Mesothelial cell of epicardium (in vitro differentiated cells): ENCODE results near the gene KLC4. TPM values are rescaled to one million over a fixed set of nuclear protein-coding genes. Genes with fewer than 3 reads are reported as not detected.
"Not testable (repeated sequence)": the region's sequence is repeated elsewhere in the genome, so short reads cannot be mapped to it uniquely, and the experiment has no call there.

Experiments
- DNase-seq, 2 experiments: peaks; one replicate each; pipeline ENCODE4 v3.0.0; 2021; ENCODE audit warnings: low spot score in 2 of 2; ENCODE audit not compliant: unreplicated experiment in 2 of 2
- H3K27ac Mint-ChIP-seq: 2 replicates; pipeline ENCODE4 v1.8.0; 2021; ENCODE audit warnings: mixed read lengths
- H3K27me3 Mint-ChIP-seq: 2 replicates; pipeline ENCODE4 v1.8.0; 2021; ENCODE audit warnings: low read depth, mixed read lengths
- H3K36me3 Mint-ChIP-seq: 2 replicates; pipeline ENCODE4 v1.8.0; 2021; ENCODE audit warnings: mixed read lengths
- H3K4me1 Mint-ChIP-seq: 2 replicates; pipeline ENCODE4 v1.8.0; 2021; ENCODE audit warnings: mixed read lengths
- H3K4me3 Mint-ChIP-seq: 2 replicates; pipeline ENCODE4 v1.8.0; 2021; ENCODE audit warnings: mild to moderate bottlenecking, moderate library complexity, mixed read lengths
- H3K9me3 Mint-ChIP-seq: 2 replicates; pipeline ENCODE4 v1.8.0; 2021; ENCODE audit warnings: mixed read lengths
- total RNA-seq: library from RNA; stranded (reverse); gene quantifications from 3 replicates; pipeline ENCODE4 v1.2.1, GENCODE V29; 2021
- TF ChIP-seq, protein P1 (sequence below): fragments of 200-600 bp; sonication (generic); IDR thresholded peaks from one replicate; pipeline ENCODE4 v1.5.0; 2021; ENCODE audit warnings: antibody characterized with exemption; ENCODE audit not compliant: unreplicated experiment

Gene KLC4
- total RNA-seq, 1 donor from 2014 or later = 69.0 TPM

DNA sequence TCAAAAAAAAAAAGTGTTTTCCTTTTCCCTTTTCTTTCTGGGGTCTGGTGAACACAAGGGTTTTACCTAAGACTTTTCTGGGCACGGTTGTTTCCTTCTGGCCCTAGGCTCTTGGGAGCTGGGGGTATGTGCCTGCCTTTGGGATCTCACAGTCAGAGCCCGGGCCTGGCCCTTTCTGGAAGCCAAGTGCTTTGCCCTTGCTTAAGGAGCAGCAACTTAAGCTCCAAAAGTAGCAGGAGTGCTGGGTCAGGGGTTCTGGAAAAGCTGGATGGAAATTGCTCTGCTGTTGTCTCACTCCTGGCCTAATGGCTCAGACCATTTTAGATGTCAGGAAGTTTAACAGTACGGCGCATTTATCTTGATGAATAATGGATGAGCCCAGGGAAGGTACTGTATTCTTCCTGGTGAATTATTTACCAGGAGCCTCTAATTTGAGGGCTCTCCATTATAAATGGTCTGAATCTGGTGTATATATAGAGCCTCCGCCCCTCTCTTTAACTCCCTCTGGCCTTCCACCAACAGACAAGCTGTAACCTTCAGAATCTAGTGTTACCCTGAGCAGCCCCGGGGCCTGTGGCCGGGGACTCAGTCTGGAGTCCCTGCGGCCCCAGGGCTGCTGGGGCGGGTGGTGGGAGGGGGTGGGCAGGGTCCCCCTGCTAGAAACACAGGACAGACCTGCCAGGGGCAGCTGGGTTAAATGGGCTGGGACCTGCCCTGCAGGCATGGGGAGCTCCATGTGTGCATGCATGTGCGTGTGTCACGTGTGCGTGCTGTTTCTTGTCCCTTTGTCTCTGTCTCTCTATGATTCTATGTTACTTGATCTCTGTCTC, 54.2 kb downstream of the KLC4 start:
- Mint-ChIP-seq H3K27ac (peak overlapping the region; percentile 97), H3K27me3 (no peaks in the 10 kb centered on the region), H3K4me1 (peaks cover 45% of the 10 kb centered on the region), H3K36me3 (peaks cover 5% of the 10 kb centered on the region), H3K4me3 (no peak overlapping the region), H3K9me3 (no peaks in the 10 kb centered on the region)
- DNase-seq = no peak
- TF ChIP-seq, protein P1, sequence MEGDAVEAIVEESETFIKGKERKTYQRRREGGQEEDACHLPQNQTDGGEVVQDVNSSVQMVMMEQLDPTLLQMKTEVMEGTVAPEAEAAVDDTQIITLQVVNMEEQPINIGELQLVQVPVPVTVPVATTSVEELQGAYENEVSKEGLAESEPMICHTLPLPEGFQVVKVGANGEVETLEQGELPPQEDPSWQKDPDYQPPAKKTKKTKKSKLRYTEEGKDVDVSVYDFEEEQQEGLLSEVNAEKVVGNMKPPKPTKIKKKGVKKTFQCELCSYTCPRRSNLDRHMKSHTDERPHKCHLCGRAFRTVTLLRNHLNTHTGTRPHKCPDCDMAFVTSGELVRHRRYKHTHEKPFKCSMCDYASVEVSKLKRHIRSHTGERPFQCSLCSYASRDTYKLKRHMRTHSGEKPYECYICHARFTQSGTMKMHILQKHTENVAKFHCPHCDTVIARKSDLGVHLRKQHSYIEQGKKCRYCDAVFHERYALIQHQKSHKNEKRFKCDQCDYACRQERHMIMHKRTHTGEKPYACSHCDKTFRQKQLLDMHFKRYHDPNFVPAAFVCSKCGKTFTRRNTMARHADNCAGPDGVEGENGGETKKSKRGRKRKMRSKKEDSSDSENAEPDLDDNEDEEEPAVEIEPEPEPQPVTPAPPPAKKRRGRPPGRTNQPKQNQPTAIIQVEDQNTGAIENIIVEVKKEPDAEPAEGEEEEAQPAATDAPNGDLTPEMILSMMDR = no peak

DNA sequence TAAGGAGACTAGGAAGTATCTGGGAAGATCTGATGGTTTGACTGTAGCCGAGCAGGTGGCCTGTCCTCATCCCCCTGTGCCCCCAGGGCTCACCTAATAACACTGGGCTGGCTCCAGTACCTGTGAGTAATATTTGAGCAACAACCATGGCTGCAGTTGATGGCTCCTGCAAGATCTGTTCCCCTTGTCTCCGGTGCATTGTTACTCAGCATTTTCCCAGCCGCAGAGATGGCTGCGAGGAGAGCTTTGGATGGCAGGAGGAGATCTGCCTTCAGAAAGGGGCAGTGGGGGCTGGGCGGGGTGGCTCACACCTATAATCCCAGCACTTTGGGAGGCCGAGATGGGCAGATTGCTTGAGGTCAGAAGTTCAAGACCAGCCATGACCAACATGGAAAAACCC, 55.9 kb downstream of the KLC4 start:
- TF ChIP-seq, protein P1 = no peak
- H3K4me3 Mint-ChIP-seq = no peak overlapping the region
- DNase-seq = no peak
- no peaks in the 10 kb centered on the region for H3K9me3 Mint-ChIP-seq
- peaks cover 53% of the 10 kb centered on the region for H3K4me1 Mint-ChIP-seq
- no peaks in the 10 kb centered on the region for H3K27me3 Mint-ChIP-seq
- H3K27ac Mint-ChIP-seq = peak overlapping the region; percentile 89
- peaks cover 5% of the 10 kb centered on the region for H3K36me3 Mint-ChIP-seq

DNA sequence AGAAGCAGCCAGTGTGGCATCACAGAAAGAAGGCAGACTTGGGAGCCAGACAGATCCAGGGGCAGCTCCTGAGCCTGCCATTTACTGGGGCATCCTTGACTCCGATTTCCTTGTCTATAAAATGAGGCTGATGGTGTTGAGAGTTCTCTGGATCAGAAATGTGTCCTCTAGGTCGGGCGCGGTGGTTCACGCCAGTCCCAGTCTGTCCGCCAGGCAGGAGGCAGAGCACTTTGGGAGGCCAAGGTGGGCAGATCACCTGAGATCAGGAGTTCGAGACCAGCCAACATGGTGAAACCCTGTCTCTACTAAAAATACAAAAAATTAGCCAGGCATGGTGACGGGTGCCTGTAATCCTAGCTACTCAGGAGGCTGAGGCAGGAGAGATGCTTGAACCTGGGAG, 58.0 kb downstream of the KLC4 start:
- peaks cover 54% of the 10 kb centered on the region for H3K4me1 Mint-ChIP-seq
- H3K36me3 Mint-ChIP-seq, H3K27me3 Mint-ChIP-seq, DNase-seq, H3K4me3 Mint-ChIP-seq, H3K9me3 Mint-ChIP-seq: not testable (repeated sequence)
- H3K27ac Mint-ChIP-seq = peak overlapping the region; percentile 63

DNA sequence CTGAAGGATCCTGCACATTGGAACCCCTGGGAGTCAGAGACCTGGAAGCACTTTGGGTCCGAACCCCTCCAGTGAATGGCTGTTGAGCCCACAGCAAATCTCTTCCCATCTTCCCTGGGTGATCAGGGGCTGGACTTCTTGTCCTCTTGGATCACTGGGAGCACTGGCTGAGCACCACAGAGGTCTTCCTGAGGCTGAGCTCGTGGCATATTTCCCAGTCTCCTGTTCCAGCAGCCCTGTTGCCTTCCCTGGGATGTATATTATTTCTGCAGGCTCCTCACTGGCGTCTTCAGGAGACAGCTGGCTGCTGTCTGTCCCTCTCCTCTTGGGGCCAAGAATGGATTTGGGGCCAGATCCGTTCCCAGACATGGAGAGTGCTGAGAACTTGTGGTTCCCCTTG, 60.1 kb downstream of the KLC4 start:
- no peaks in the 10 kb centered on the region for H3K9me3 Mint-ChIP-seq
- no peaks in the 10 kb centered on the region for H3K27me3 Mint-ChIP-seq
- H3K27ac Mint-ChIP-seq = peak overlapping the region; percentile 86
- H3K4me3 Mint-ChIP-seq = no peak overlapping the region
- peaks cover 5% of the 10 kb centered on the region for H3K36me3 Mint-ChIP-seq
- H3K4me1 Mint-ChIP-seq = peaks cover 57% of the 10 kb centered on the region
- no peak for DNase-seq
- TF ChIP-seq, protein P1 = no peak

DNA sequence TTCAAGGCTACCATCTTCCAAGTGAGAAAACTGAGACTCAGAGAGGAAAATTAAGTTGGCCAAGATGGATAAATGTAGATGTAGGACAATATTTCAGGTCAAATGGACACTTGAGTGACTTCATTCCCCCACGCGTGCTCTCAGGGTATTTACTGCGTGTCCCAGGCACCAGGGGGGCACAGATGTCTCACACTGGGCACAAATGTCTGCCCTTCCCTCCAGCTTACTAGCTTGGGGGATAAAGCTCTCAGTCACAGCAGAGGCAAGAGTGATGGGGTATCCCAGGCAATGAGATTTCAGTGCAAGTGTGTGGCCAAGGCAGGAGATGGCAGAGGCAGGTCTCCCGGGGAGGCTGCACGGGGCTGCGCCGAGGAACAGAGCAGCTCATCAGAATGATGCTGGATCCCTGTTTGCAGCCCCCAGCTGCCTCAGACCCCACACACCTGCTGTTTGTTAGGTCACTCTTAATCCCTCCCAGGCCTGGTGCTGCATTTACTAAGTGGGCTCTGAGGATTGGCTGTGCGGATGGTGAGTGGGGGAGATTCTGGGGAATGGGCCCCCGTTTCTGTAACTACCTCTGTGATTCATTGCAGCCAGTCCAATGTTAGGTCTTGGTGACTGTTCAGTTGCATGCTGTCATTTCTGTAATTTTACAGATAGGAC, 60.8 kb downstream of the KLC4 start:
- H3K36me3 Mint-ChIP-seq = peaks cover 5% of the 10 kb centered on the region
- peaks cover 60% of the 10 kb centered on the region for H3K4me1 Mint-ChIP-seq
- H3K4me3 Mint-ChIP-seq = no peak overlapping the region
- TF ChIP-seq, protein P1 = no peak
- H3K27me3 Mint-ChIP-seq = no peaks in the 10 kb centered on the region
- H3K9me3 Mint-ChIP-seq = no peaks in the 10 kb centered on the region
- peak overlapping the region; percentile 86 for H3K27ac Mint-ChIP-seq
- no peak for DNase-seq
